Measurements from ENCODE around the gene JAZF1.

DNA sequence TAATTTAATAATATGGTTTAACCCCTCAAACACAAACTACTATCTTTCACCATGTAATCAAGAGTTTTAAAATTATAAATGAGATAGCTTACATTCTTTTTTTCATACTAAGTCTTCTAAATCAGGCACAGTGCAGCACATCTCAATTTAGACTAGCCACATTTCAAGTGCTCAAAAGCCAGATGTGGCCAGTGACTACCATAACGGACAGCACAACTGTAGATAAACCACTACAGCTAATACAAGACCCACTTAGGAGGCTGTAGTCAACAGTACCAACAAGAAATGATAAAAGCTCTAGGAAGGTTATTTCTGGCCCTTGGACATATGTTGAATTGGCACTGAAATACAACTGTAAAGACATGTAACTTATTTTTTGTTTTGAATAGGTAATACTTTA is 65.3 kb downstream of the JAZF1 start:
- TF ChIP-seq CTCF (IDR thresholded peaks at IDR 0.05; ENCODE audit: low read depth, low read length, poor library complexity, severe bottlenecking) (no peak), EZH2phosphoT487 (IDR thresholded peaks at IDR 0.05; ENCODE audit: borderline replicate concordance, low read length) (no peak)

Measured in DOHH2 (cell line).